ENCODE data around the gene FLT1.

The FLT1 gene

GRCh38 chr13:28328271-28328607 lies 166.7 kb downstream of the FLT1 start:
- Mint-ChIP-seq H3K27ac (no peak overlapping the region), H3K4me1 (peaks cover 26% of the 10 kb centered on the region), H3K9me3 (no peaks in the 10 kb centered on the region), H3K4me3 (no peak overlapping the region), H3K27me3 (ENCODE audit: low read depth) (no peaks in the 10 kb centered on the region), H3K36me3 (ENCODE audit: low read depth) (no peaks in the 10 kb centered on the region)
- no peak for TF ChIP-seq CTCF (IDR thresholded peaks at IDR 0.05; ENCODE audit: unreplicated experiment in 3 of 3)

- H3K4me1 Mint-ChIP-seq = peaks cover 28% of the 10 kb centered on the region
- H3K27ac Mint-ChIP-seq = peak overlapping the region; percentile 7 to 38 (median 13)
- no peak for TF ChIP-seq CTCF (IDR thresholded peaks at IDR 0.05; ENCODE audit: unreplicated experiment in 3 of 3)
- H3K27me3 Mint-ChIP-seq (ENCODE audit: low read depth) = peaks cover 4% of the 10 kb centered on the region
- H3K36me3 Mint-ChIP-seq (ENCODE audit: low read depth) = no peaks in the 10 kb centered on the region
- no peak overlapping the region for H3K4me3 Mint-ChIP-seq
- no peaks in the 10 kb centered on the region for H3K9me3 Mint-ChIP-seq
These were observed 167.3 kb downstream of the FLT1 start for GRCh38 chr13:28327373-28328270.

GRCh38 chr13:28326056-28326455 lies 168.9 kb downstream of the FLT1 start:
- no peaks in the 10 kb centered on the region for H3K36me3 Mint-ChIP-seq (ENCODE audit: low read depth)
- peaks cover 44% of the 10 kb centered on the region for H3K4me1 Mint-ChIP-seq
- no peak for TF ChIP-seq CTCF (IDR thresholded peaks at IDR 0.05; ENCODE audit: unreplicated experiment in 3 of 3)
- no peak overlapping the region for H3K4me3 Mint-ChIP-seq
- no peaks in the 10 kb centered on the region for H3K9me3 Mint-ChIP-seq
- H3K27me3 Mint-ChIP-seq (ENCODE audit: low read depth) = peaks cover 4% of the 10 kb centered on the region
- H3K27ac Mint-ChIP-seq = no peak overlapping the region

- H3K27me3 Mint-ChIP-seq (ENCODE audit: low read depth) = peaks cover 4% of the 10 kb centered on the region
- no peak for TF ChIP-seq CTCF (IDR thresholded peaks at IDR 0.05; ENCODE audit: unreplicated experiment in 3 of 3)
- H3K27ac Mint-ChIP-seq = peak overlapping the region in 1 of 3 experiments; percentile 32
- no peak overlapping the region for H3K4me3 Mint-ChIP-seq
- no peaks in the 10 kb centered on the region for H3K36me3 Mint-ChIP-seq (ENCODE audit: low read depth)
- peaks cover 50% of the 10 kb centered on the region for H3K4me1 Mint-ChIP-seq
- no peaks in the 10 kb centered on the region for H3K9me3 Mint-ChIP-seq
These were observed 169.9 kb downstream of the FLT1 start for GRCh38 chr13:28325022-28325421.

GRCh38 chr13:28324181-28324789 lies 170.6 kb downstream of the FLT1 start:
- Mint-ChIP-seq H3K9me3 (no peaks in the 10 kb centered on the region), H3K27ac (peak overlapping the region in 1 of 3 experiments; percentile 6), H3K27me3 (ENCODE audit: low read depth) (peaks cover 4% of the 10 kb centered on the region), H3K36me3 (ENCODE audit: low read depth) (peaks cover 3% of the 10 kb centered on the region), H3K4me3 (no peak overlapping the region), H3K4me1 (peaks cover 50% of the 10 kb centered on the region)
- peak; percentile 58 to 72 (median 60) for TF ChIP-seq CTCF (IDR thresholded peaks at IDR 0.05; ENCODE audit: unreplicated experiment in 3 of 3)

All from nephron (organoid).